HCT116 (cell line): Measurements from ENCODE around the gene HMG20A.

Experiments used
- CBX3 ChIP-seq: IDR thresholded peaks from 2 replicates; pipeline ENCODE4 v1.6.1; 2012; ENCODE audit warnings: low read depth
- EZH2 ChIP-seq: fragments of 200-600 bp; sonication (generic); IDR thresholded peaks from 2 replicates; pipeline ENCODE4 v1.6.1; 2017; ENCODE audit warnings: antibody characterized with exemption, mixed run types
- POLR2A ChIP-seq: IDR thresholded peaks from 2 replicates; pipeline ENCODE4 v1.7.0; 2011; ENCODE audit warnings: borderline replicate concordance; ENCODE audit not compliant: insufficient read depth, insufficient read length; ENCODE audit errors: extremely low read depth
- TF ChIP-seq, protein P1 (sequence below), 3 experiments: fragments of 200-600 bp in 1 of 3; sonication (generic) in 1 of 3; IDR thresholded peaks in 2 of 3; conservative IDR thresholded peaks in 1 of 3; 2 replicates each; pipeline ENCODE4 v1.5.1; 2012 to 2017; ENCODE audit warnings: low read depth in 2 of 3, low read length in 2 of 3, antibody characterized with exemption in 1 of 3, borderline replicate concordance in 1 of 3, control low read depth in 1 of 3, mild to moderate bottlenecking in 1 of 3, mixed read lengths in 1 of 3, mixed run types in 1 of 3, moderate library complexity in 1 of 3; ENCODE audit not compliant: insufficient read depth in 1 of 3
- TF ChIP-seq, protein P2 (sequence below): IDR thresholded peaks from 2 replicates; pipeline ENCODE4 v1.6.1; 2012

DNA sequence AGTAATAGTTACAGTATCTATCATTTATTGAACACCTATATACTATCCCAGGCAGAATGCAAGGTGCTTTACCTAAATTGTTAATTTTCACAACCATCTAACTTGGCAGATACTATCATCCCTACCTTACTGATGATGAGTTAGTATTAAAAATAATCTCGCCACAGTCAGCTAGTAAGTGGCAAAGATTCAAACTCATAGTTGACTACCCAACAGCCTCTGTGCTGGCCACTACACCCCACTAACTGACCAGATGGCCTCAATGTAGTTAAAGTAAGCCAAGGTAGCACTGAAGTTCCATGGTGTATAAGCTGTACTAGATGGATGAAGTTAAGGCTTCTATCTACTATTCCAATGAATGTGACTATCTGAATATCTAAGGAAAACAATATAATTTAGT lies 45.6 kb upstream of the HMG20A start:
- TF ChIP-seq CBX3 (no peak), EZH2 (no peak), POLR2A (no peak)
- TF ChIP-seq, protein P1, sequence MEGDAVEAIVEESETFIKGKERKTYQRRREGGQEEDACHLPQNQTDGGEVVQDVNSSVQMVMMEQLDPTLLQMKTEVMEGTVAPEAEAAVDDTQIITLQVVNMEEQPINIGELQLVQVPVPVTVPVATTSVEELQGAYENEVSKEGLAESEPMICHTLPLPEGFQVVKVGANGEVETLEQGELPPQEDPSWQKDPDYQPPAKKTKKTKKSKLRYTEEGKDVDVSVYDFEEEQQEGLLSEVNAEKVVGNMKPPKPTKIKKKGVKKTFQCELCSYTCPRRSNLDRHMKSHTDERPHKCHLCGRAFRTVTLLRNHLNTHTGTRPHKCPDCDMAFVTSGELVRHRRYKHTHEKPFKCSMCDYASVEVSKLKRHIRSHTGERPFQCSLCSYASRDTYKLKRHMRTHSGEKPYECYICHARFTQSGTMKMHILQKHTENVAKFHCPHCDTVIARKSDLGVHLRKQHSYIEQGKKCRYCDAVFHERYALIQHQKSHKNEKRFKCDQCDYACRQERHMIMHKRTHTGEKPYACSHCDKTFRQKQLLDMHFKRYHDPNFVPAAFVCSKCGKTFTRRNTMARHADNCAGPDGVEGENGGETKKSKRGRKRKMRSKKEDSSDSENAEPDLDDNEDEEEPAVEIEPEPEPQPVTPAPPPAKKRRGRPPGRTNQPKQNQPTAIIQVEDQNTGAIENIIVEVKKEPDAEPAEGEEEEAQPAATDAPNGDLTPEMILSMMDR (IDR thresholded peaks at IDR 0.05 in 2 of 3, conservative IDR thresholded peaks at IDR 0.05 in 1 of 3; ENCODE audit: borderline replicate concordance in 1 of 3, insufficient read depth in 1 of 3, low read depth in 2 of 3, low read length in 2 of 3), result no peak
- TF ChIP-seq, protein P2, sequence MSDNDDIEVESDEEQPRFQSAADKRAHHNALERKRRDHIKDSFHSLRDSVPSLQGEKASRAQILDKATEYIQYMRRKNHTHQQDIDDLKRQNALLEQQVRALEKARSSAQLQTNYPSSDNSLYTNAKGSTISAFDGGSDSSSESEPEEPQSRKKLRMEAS, result no peak
